CD1c-positive myeloid dendritic cell (primary cell): ENCODE results near the gene SURF2.
A peak's percentile ranks its signal among the peaks of the same experiment; 100 is the strongest.

Experiments
- DNase-seq: peaks from one replicate; pipeline ENCODE4 v3.0.0-alpha.2; 2016; ENCODE audit errors: extremely low spot score

The SURF2 gene

GRCh38 chr9:133397370-133397769, 41.0 kb downstream of the SURF2 start:
- DNase-seq, result no peak

GRCh38 chr9:133397895-133398294, 41.5 kb downstream of the SURF2 start:
- DNase-seq, result no peak

- DNase-seq, result no peak
These were observed 43.9 kb downstream of the SURF2 start for GRCh38 chr9:133400292-133400691.

GRCh38 chr9:133401588-133401987, 45.2 kb downstream of the SURF2 start:
- no peak for DNase-seq

- DNase-seq, result no peak
These were observed 46.3 kb downstream of the SURF2 start for GRCh38 chr9:133402689-133403088.

GRCh38 chr9:133403766-133404453, 47.6 kb downstream of the SURF2 start:
- DNase-seq, result peak; percentile 15

GRCh38 chr9:133404454-133405002, 48.2 kb downstream of the SURF2 start:
- no peak for DNase-seq

GRCh38 chr9:133405508-133406438, 49.4 kb downstream of the SURF2 start:
- no peak for DNase-seq

GRCh38 chr9:133406480-133407307, 50.3 kb downstream of the SURF2 start:
- peak; percentile 80 for DNase-seq

GRCh38 chr9:133408042-133408441, 51.7 kb downstream of the SURF2 start:
- no peak for DNase-seq
